ENCODE results near the gene OMP. TPM values are rescaled to one million over a fixed set of nuclear protein-coding genes. Genes with fewer than 3 reads are reported as not detected.

Gene OMP
- total and polyA plus RNA-seq, 2 of the 4 experiments (the other 2 are of a cell fraction) = 0.27 TPM; not detected in 1

GRCh38 chr11:77141475-77141874 is 38.8 kb downstream of the OMP start:
- POLR2A ChIA-PET (ENCODE audit: unreplicated experiment) = no interaction called here
- no peak overlapping the region for H2BK20ac ChIP-seq (ENCODE audit: low read depth, low read length)
- H3K4me3 ChIP-seq (ENCODE audit: insufficient read depth, low read depth, low read length) = no peak overlapping the region
- 100% methylated on average over 2 of the region's 4 CpGs; no CpG with 5 or more reads in 1 of the 2 experiments for WGBS, 2 experiments (ENCODE audit: extremely low coverage in 2 of 2, insufficient read length in 1 of 2)
- DNase-seq (no peak), ATAC-seq (ENCODE audit: low read depth) (no peak)
- H3K18ac ChIP-seq (ENCODE audit: low read depth, low read length) = no peak overlapping the region
- no peaks in the 10 kb centered on the region for H3K9me1 ChIP-seq (ENCODE audit: insufficient read depth, low read length)
- H3K23ac ChIP-seq (ENCODE audit: low read depth, low read length) = no peak overlapping the region
- no TSS peak for BruUV-seq (replicated peaks)
- H3K27ac ChIP-seq (ENCODE audit: insufficient read depth, low read length) = no peak overlapping the region
- no peak overlapping the region for H3K4me2 ChIP-seq (ENCODE audit: low read depth, low read length)
- H3K79me1 ChIP-seq (ENCODE audit: low read depth in 1 of 2, low read length in 2 of 2) = no peaks in the 10 kb centered on the region
- H2AK9ac ChIP-seq (replicated peaks; ENCODE audit: low read depth, low read length, poor library complexity) = no peak overlapping the region
- no peaks in the 10 kb centered on the region for H3K9me3 ChIP-seq (ENCODE audit: control insufficient read depth, insufficient read depth, low read length)
- in situ Hi-C loops (cut with MboI; ENCODE audit: low sequenced_read_pairs) = no loop called here
- H2AFZ ChIP-seq (replicated peaks; ENCODE audit: low read length, poor library complexity) = no peak overlapping the region
- H4K20me1 ChIP-seq (ENCODE audit: insufficient read depth, low read length) = no peaks in the 10 kb centered on the region
- H2BK5ac ChIP-seq (ENCODE audit: low read depth, low read length, poor library complexity, severe bottlenecking) = no peak overlapping the region
- dilution Hi-C loops (cut with HindIII; ENCODE audit: low sequenced_read_pairs, unreplicated experiment) = no loop called here
- H3K4ac ChIP-seq (ENCODE audit: low read depth, low read length) = no peak overlapping the region
- no peak overlapping the region for H4K5ac ChIP-seq (ENCODE audit: low read depth, low read length)
- no peak overlapping the region for H2BK120ac ChIP-seq (ENCODE audit: low read depth, low read length)
- H3K14ac ChIP-seq (replicated peaks; ENCODE audit: low read depth, low read length) = no peak overlapping the region
- no peak overlapping the region for H4K91ac ChIP-seq (ENCODE audit: insufficient read depth, low read depth, low read length)
- no peak overlapping the region for H2AK5ac ChIP-seq (ENCODE audit: low read depth, low read length)
- H4K8ac ChIP-seq (ENCODE audit: low read depth in 2 of 2, low read length in 2 of 2) = no peak overlapping the region
- intact Hi-C loops (cut with micrococcal nuclease) = no loop called here
- H2BK15ac ChIP-seq (ENCODE audit: low read depth, low read length) = no peak overlapping the region
- H3K56ac ChIP-seq (ENCODE audit: extremely low read depth, insufficient read depth, low read length) = no peak overlapping the region
- TF ChIP-seq SMC3 (IDR thresholded peaks at IDR 0.05; ENCODE audit: low read depth, low read length) = no peak
- TF ChIP-seq ELK1 (IDR thresholded peaks at IDR 0.05; ENCODE audit: borderline replicate concordance, low read depth, low read length) = no peak
- CTCF ChIA-PET = no interaction called here
- H3K36me3 ChIP-seq (ENCODE audit: control insufficient read depth, insufficient read depth, low read length) = no peaks in the 10 kb centered on the region
- peaks cover 22% of the 10 kb centered on the region for H3K27me3 ChIP-seq (ENCODE audit: control insufficient read depth, insufficient read depth, low read length)
- no peak overlapping the region for H3K9ac ChIP-seq (ENCODE audit: low read depth, low read length)
- H3K4me1 ChIP-seq (ENCODE audit: control insufficient read depth, insufficient read depth, low read length) = no peaks in the 10 kb centered on the region

Measured in IMR-90 (cell line).